Suppressor macrophage (primary cell): ENCODE data around the gene ZKSCAN4.

ENCODE experiments used
- DNase-seq, 4 experiments: peaks; one replicate each; pipeline ENCODE4 v3.0.0-alpha.2; 2020 to 2022

ZKSCAN4 gene

DNA sequence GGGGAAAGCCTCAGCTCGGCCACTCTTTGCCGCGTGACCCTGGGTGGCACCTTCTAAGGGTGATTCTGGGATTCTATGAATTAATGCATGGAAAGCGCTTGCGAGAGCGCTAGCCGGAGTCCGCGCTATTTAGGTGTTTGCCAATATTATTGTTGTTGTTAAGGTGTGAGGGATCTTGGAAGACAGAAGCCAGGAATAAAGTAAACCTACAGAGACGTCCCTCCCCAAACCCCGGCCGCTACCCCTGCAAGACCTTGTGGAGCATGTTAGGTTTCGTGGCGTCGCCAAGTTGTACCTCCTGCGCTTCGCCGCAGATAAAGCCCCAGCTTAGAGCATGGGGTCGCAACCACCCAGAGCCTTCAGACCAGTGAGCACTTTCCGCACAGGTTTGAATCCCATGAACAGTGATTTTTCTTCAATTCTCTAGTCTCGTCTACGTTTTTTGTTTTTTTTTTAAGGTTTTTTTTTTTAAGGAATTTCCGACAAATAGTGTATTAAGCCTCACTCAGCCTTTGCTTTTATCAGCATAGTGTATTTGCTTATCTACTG, 43.9 kb downstream of the ZKSCAN4 start:
- DNase-seq = no peak

DNA sequence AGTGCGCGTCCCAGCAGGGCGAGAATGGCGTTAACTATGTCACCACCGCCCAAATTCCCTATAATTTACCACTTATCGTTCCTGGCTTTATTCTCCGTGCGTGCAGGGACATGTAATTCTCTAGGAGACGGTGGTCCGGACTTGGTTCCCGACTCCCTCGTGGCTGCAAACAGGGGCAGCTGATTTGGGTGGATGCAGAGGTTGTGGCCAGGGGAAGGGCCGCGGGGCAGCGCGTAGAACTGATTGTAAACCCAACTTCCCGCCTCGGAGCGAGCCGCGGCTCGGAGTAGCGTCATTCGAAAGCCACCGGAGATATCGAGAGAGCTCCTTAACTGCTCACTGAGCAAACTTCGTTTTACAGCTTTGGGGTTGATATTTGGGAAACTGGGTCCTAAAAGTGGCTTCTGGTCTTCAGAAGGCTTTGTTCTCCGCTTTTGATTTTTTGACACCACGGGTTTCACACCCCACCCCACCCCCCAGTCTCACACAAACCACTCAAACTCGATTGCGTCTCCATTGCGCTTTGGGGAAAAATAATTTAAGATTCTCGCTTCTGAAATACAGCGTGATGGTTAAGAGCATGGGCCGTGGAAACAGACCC, 44.5 kb downstream of the ZKSCAN4 start:
- peak; percentile 42 to 68 (median 56) for DNase-seq

GRCh38 chr6:28206928-28207509, 45.0 kb downstream of the ZKSCAN4 start:
- peak in 1 of 4 experiments; percentile 6 for DNase-seq

GRCh38 chr6:28206527-28206926, 45.5 kb downstream of the ZKSCAN4 start:
- DNase-seq = no peak

GRCh38 chr6:28205879-28206278, 46.2 kb downstream of the ZKSCAN4 start:
- DNase-seq = peak in 1 of 4 experiments; percentile 28

- DNase-seq = no peak
Observed at GRCh38 chr6:28203201-28203600, 48.9 kb downstream of the ZKSCAN4 start.

DNA sequence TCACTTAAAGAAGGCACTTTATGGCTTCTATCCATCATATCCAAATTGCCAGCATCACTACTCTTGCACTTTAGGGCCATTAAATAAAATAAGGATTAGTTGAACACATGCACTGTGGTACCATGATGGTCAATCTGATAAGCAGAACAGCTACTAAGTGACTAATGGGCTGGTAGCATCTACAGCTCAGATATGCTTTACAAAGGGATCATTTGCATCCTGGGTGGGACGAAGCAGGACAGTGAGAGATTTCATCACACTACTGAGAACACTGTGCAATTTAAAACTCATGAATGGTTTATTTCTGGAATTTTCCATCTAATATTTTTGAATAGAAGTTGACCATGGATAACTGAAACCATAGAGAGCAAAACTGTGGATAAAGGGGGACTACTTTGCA, 52.0 kb downstream of the ZKSCAN4 start:
- no peak for DNase-seq
